Fibroblast of lung (primary cell): Measurements from ENCODE around the gene BNIP5.

ENCODE experiments used
- CTCF ChIP-seq, 2 donors: IDR thresholded peaks in 1 of 2; conservative IDR thresholded peaks in 1 of 2; 1 replicate in 1 of 2; 2 replicates in 1 of 2; pipeline ENCODE4 v1.5.1; 2011 to 2012; ENCODE audit warnings: low read length in 2 of 2, control low read depth in 1 of 2, inconsistent platforms in 1 of 2, low read depth in 1 of 2, mild to moderate bottlenecking in 1 of 2
- EZH2 ChIP-seq: IDR thresholded peaks from 2 replicates; pipeline ENCODE4 v1.5.1; 2012; ENCODE audit warnings: low read length, control low read depth, mild to moderate bottlenecking; ENCODE audit errors: missing control alignments

GRCh38 chr6:36350681-36351571, 14.2 kb upstream of the BNIP5 start:
- TF ChIP-seq CTCF (conservative IDR thresholded peaks at IDR 0.05 in 1 of 2, IDR thresholded peaks at IDR 0.05 in 1 of 2; ENCODE audit: low read depth in 1 of 2, low read length in 2 of 2) = no peak
- TF ChIP-seq EZH2 = no peak
